Activated naive CD4-positive, alpha-beta T cell treated with anti-CD3 and anti-CD28 coated beads for 36 hours (primary cell): Measurements from ENCODE around the gene SYNGAP1. TPM values are rescaled to one million over a fixed set of nuclear protein-coding genes. Genes with fewer than 3 reads are reported as not detected.
A peak's percentile ranks its signal among the peaks of the same experiment; 100 is the strongest.

ENCODE experiments used
- CTCF ChIA-PET: fragments of 350-600 bp; sonication (Branson Sonifier 250); formaldehyde crosslinking; loops from one replicate; lab custom pipeline; 2021; ENCODE audit warnings: antibody characterized with exemption; lab: Charles Lee
- DNase-seq: peaks from one replicate; pipeline ENCODE4 v3.0.0-alpha.2; 2020
- H3K27ac Mint-ChIP-seq: one replicate; pipeline ENCODE4 v1.8.0; 2021; ENCODE audit warnings: mild to moderate bottlenecking, mixed read lengths
- H3K27me3 Mint-ChIP-seq: one replicate; pipeline ENCODE4 v1.8.0; 2021; ENCODE audit warnings: low read depth, mixed read lengths
- H3K36me3 Mint-ChIP-seq: one replicate; pipeline ENCODE4 v1.8.0; 2021; ENCODE audit warnings: low read depth, mixed read lengths
- H3K4me1 Mint-ChIP-seq: one replicate; pipeline ENCODE4 v1.8.0; 2021; ENCODE audit warnings: low read depth, mixed read lengths
- H3K4me3 Mint-ChIP-seq: one replicate; pipeline ENCODE4 v1.8.0; 2021; ENCODE audit warnings: mild to moderate bottlenecking, moderate library complexity, mixed read lengths
- H3K9me3 Mint-ChIP-seq: one replicate; pipeline ENCODE4 v1.8.0; 2021; ENCODE audit warnings: mixed read lengths
- intact Hi-C: fragments of 100-400 bp; cut with micrococcal nuclease; formaldehyde crosslinking; loops from one replicate; pipeline ENCODE4 v1.15.1; 2023
- total RNA-seq, 2 experiments: library from RNA; stranded (reverse); gene quantifications; one replicate each; pipeline ENCODE4 v1.2.3, GENCODE V29; 2021

Gene SYNGAP1
- total RNA-seq, 2 experiments from 2014 or later = 35.1 to 42.2 TPM

- no peak for DNase-seq
- CTCF ChIA-PET = interaction anchor here (0.6 to 2.8 kb wide), 15 partner anchors 10 to 284 kb away, joined by 3 to 18 read pairs (median 4); partner anchors contain the start of genes B3GALT4, PHF1, UQCC2 and ZBTB9
- Mint-ChIP-seq H3K36me3 (no peaks in the 10 kb centered on the region), H3K27ac (peak overlapping the region; percentile 88), H3K9me3 (no peaks in the 10 kb centered on the region), H3K4me1 (peaks cover 59% of the 10 kb centered on the region), H3K27me3 (no peaks in the 10 kb centered on the region), H3K4me3 (peak overlapping the region; percentile 87)
- intact Hi-C loops = loop anchor here (1.0 to 5.0 kb wide), 3 partner anchors 9 to 265 kb away; partner anchors contain the start of genes CUTA and KIFC1
Observed at GRCh38 chr6:33426590-33427511, 7.0 kb downstream of the SYNGAP1 start.

- intact Hi-C loops = loop anchor here (5.0 kb wide), 1 partner anchor 265 kb away; no protein-coding TSS in a partner anchor
- no peaks in the 10 kb centered on the region for H3K27me3 Mint-ChIP-seq
- peaks cover 67% of the 10 kb centered on the region for H3K4me1 Mint-ChIP-seq
- H3K4me3 Mint-ChIP-seq = peak overlapping the region; percentile 87
- CTCF ChIA-PET = no interaction called here
- H3K36me3 Mint-ChIP-seq = peaks cover 1% of the 10 kb centered on the region
- peak; percentile 58 for DNase-seq
- no peaks in the 10 kb centered on the region for H3K9me3 Mint-ChIP-seq
- peak overlapping the region; percentile 88 for H3K27ac Mint-ChIP-seq
Observed at GRCh38 chr6:33427585-33428223, 7.8 kb downstream of the SYNGAP1 start.

GRCh38 chr6:33428224-33428965, 8.5 kb downstream of the SYNGAP1 start:
- peaks cover 71% of the 10 kb centered on the region for H3K4me1 Mint-ChIP-seq
- DNase-seq = peak; percentile 56
- peaks cover 5% of the 10 kb centered on the region for H3K36me3 Mint-ChIP-seq
- CTCF ChIA-PET = interaction anchor here (0.7 to 1.3 kb wide), 7 partner anchors 9 to 180 kb away, joined by 3 to 5 read pairs (median 3); partner anchors contain the start of gene ZBTB22
- intact Hi-C loops = loop anchor here (5.0 kb wide), 1 partner anchor 264 kb away; no protein-coding TSS in a partner anchor
- H3K27me3 Mint-ChIP-seq = no peaks in the 10 kb centered on the region
- peak overlapping the region; percentile 82 for H3K27ac Mint-ChIP-seq
- H3K4me3 Mint-ChIP-seq = peak overlapping the region; percentile 82
- no peaks in the 10 kb centered on the region for H3K9me3 Mint-ChIP-seq

- Mint-ChIP-seq H3K4me1 (peaks cover 71% of the 10 kb centered on the region), H3K9me3 (no peaks in the 10 kb centered on the region), H3K4me3 (peak overlapping the region; percentile 82), H3K27ac (peak overlapping the region; percentile 82), H3K27me3 (no peaks in the 10 kb centered on the region), H3K36me3 (peaks cover 7% of the 10 kb centered on the region)
- intact Hi-C loops = loop anchor here (5.0 kb wide), 1 partner anchor 263 kb away; no protein-coding TSS in a partner anchor
- no peak for DNase-seq
- CTCF ChIA-PET = interaction anchor here (0.7 to 2.2 kb wide), 9 partner anchors 10 to 179 kb away, joined by 3 to 7 read pairs (median 3); partner anchors contain the start of gene ZBTB22
Observed at GRCh38 chr6:33428966-33429749, 9.3 kb downstream of the SYNGAP1 start.

GRCh38 chr6:33429750-33430052, 9.8 kb downstream of the SYNGAP1 start:
- intact Hi-C loops = loop anchor here (2.0 to 5.0 kb wide), 3 partner anchors 13 to 263 kb away; no protein-coding TSS in a partner anchor
- H3K36me3 Mint-ChIP-seq = peaks cover 7% of the 10 kb centered on the region
- H3K27me3 Mint-ChIP-seq = no peaks in the 10 kb centered on the region
- no peak for DNase-seq
- peaks cover 68% of the 10 kb centered on the region for H3K4me1 Mint-ChIP-seq
- H3K27ac Mint-ChIP-seq = peak overlapping the region; percentile 82
- H3K4me3 Mint-ChIP-seq = peak overlapping the region; percentile 82
- no peaks in the 10 kb centered on the region for H3K9me3 Mint-ChIP-seq
- CTCF ChIA-PET = interaction anchor here (1.2 to 2.2 kb wide), 3 partner anchors 14 to 160 kb away, joined by 3 to 7 read pairs (median 4); no protein-coding TSS in a partner anchor

- intact Hi-C loops = loop anchor here (2.0 kb wide), 2 partner anchors 14 to 140 kb away; no protein-coding TSS in a partner anchor
- Mint-ChIP-seq H3K27ac (peak overlapping the region; percentile 64), H3K27me3 (no peaks in the 10 kb centered on the region), H3K9me3 (no peaks in the 10 kb centered on the region), H3K36me3 (peaks cover 9% of the 10 kb centered on the region), H3K4me3 (peak overlapping the region; percentile 67), H3K4me1 (peaks cover 62% of the 10 kb centered on the region)
- DNase-seq = no peak
- CTCF ChIA-PET = interaction anchor here (0.6 to 2.2 kb wide), 3 partner anchors 11 to 159 kb away, joined by 3 to 7 read pairs (median 3); no protein-coding TSS in a partner anchor
Observed at GRCh38 chr6:33430334-33430733, 10.5 kb downstream of the SYNGAP1 start.

- Mint-ChIP-seq H3K27me3 (no peaks in the 10 kb centered on the region), H3K36me3 (peaks cover 13% of the 10 kb centered on the region), H3K9me3 (no peaks in the 10 kb centered on the region), H3K27ac (peak overlapping the region; percentile 64), H3K4me1 (peaks cover 60% of the 10 kb centered on the region), H3K4me3 (peak overlapping the region; percentile 67)
- CTCF ChIA-PET = interaction anchor here (0.5 to 2.2 kb wide), 5 partner anchors 12 to 118 kb away, joined by 3 to 7 read pairs (median 3); partner anchors contain the start of genes CUTA and TAPBP
- peak; percentile 86 for DNase-seq
- intact Hi-C loops = loop anchor here (1.0 to 2.0 kb wide), 3 partner anchors 14 to 140 kb away; partner anchors contain the start of gene ZBTB9
Observed at GRCh38 chr6:33430991-33431879, 11.4 kb downstream of the SYNGAP1 start.

GRCh38 chr6:33431880-33432541, 12.1 kb downstream of the SYNGAP1 start:
- intact Hi-C loops = loop anchor here (1.0 to 2.0 kb wide), 3 partner anchors 15 to 139 kb away; partner anchors contain the start of gene ZBTB9
- H3K36me3 Mint-ChIP-seq = peaks cover 15% of the 10 kb centered on the region
- CTCF ChIA-PET = no interaction called here
- H3K4me3 Mint-ChIP-seq = peak overlapping the region; percentile 42
- no peak for DNase-seq
- H3K27ac Mint-ChIP-seq = no peak overlapping the region
- peaks cover 55% of the 10 kb centered on the region for H3K4me1 Mint-ChIP-seq
- no peaks in the 10 kb centered on the region for H3K9me3 Mint-ChIP-seq
- H3K27me3 Mint-ChIP-seq = no peaks in the 10 kb centered on the region

GRCh38 chr6:33432546-33432945, 12.7 kb downstream of the SYNGAP1 start:
- CTCF ChIA-PET = no interaction called here
- Mint-ChIP-seq H3K27ac (no peak overlapping the region), H3K4me1 (peaks cover 49% of the 10 kb centered on the region), H3K9me3 (no peaks in the 10 kb centered on the region), H3K4me3 (peak overlapping the region; percentile 42), H3K36me3 (peaks cover 17% of the 10 kb centered on the region), H3K27me3 (no peaks in the 10 kb centered on the region)
- no peak for DNase-seq
- intact Hi-C loops = no loop called here
